ENCODE measurements around the gene MRPL51. TPM values are rescaled to one million over a fixed set of nuclear protein-coding genes. Genes with fewer than 3 reads are reported as not detected.
A peak's percentile ranks its signal among the peaks of the same experiment; 100 is the strongest.

The MRPL51 gene
- total RNA-seq, 1 donor from 2014 or later, result 114 TPM

GRCh38 chr12:6463858-6464257 is 29.2 kb downstream of the MRPL51 start:
- no peak for ATAC-seq
- H3K27ac ChIP-seq, result peak overlapping the region; percentile 60
- no peaks in the 10 kb centered on the region for H3K9me3 ChIP-seq
- H3K36me3 ChIP-seq, result peaks cover 63% of the 10 kb centered on the region
- no peaks in the 10 kb centered on the region for H3K27me3 ChIP-seq
- H3K4me1 ChIP-seq, result peaks cover 38% of the 10 kb centered on the region
- no peak overlapping the region for H3K4me3 ChIP-seq
- DNase-seq, result peak; percentile 26
- intact Hi-C loops (cut with DNase I), result loop anchor here (10.0 kb wide), 1 partner anchor 139 kb away; no protein-coding TSS in a partner anchor
- TF ChIP-seq CTCF (IDR thresholded peaks at IDR 0.05), result no peak

- Histone ChIP-seq H3K27me3 (no peaks in the 10 kb centered on the region), H3K4me3 (no peak overlapping the region), H3K4me1 (peaks cover 34% of the 10 kb centered on the region), H3K9me3 (no peaks in the 10 kb centered on the region), H3K36me3 (peaks cover 70% of the 10 kb centered on the region), H3K27ac (peak overlapping the region; percentile 60)
- no peak for ATAC-seq
- no peak for TF ChIP-seq CTCF (IDR thresholded peaks at IDR 0.05)
- DNase-seq, result peak; percentile 36
- intact Hi-C loops (cut with DNase I), result loop anchor here (10.0 kb wide), 1 partner anchor 138 kb away; no protein-coding TSS in a partner anchor
These were observed 29.8 kb downstream of the MRPL51 start for GRCh38 chr12:6463216-6463615.

- H3K27me3 ChIP-seq, result no peaks in the 10 kb centered on the region
- no peak overlapping the region for H3K4me3 ChIP-seq
- H3K36me3 ChIP-seq, result peaks cover 78% of the 10 kb centered on the region
- H3K9me3 ChIP-seq, result no peaks in the 10 kb centered on the region
- TF ChIP-seq CTCF (IDR thresholded peaks at IDR 0.05), result no peak
- ATAC-seq, result no peak
- intact Hi-C loops (cut with DNase I), result loop anchor here (10.0 kb wide), 1 partner anchor 138 kb away; no protein-coding TSS in a partner anchor
- DNase-seq, result no peak
- H3K27ac ChIP-seq, result peak overlapping the region; percentile 74
- H3K4me1 ChIP-seq, result peaks cover 28% of the 10 kb centered on the region
These were observed 30.6 kb downstream of the MRPL51 start for GRCh38 chr12:6462234-6462995.

GRCh38 chr12:6461401-6462233 is 31.4 kb downstream of the MRPL51 start:
- intact Hi-C loops (cut with DNase I), result loop anchor here (10.0 kb wide), 1 partner anchor 137 kb away; no protein-coding TSS in a partner anchor
- no peak overlapping the region for H3K4me3 ChIP-seq
- peak; percentile 83 for DNase-seq
- H3K36me3 ChIP-seq, result peaks cover 86% of the 10 kb centered on the region
- peaks cover 28% of the 10 kb centered on the region for H3K4me1 ChIP-seq
- TF ChIP-seq CTCF (IDR thresholded peaks at IDR 0.05), result no peak
- H3K27ac ChIP-seq, result peak overlapping the region; percentile 74
- H3K9me3 ChIP-seq, result no peaks in the 10 kb centered on the region
- H3K27me3 ChIP-seq, result no peaks in the 10 kb centered on the region
- ATAC-seq, result peak; percentile 88

- no peak for TF ChIP-seq CTCF (IDR thresholded peaks at IDR 0.05)
- H3K9me3 ChIP-seq, result no peaks in the 10 kb centered on the region
- peak overlapping the region; percentile 74 for H3K27ac ChIP-seq
- intact Hi-C loops (cut with DNase I), result loop anchor here (10.0 kb wide), 1 partner anchor 136 kb away; no protein-coding TSS in a partner anchor
- DNase-seq (no peak), ATAC-seq (no peak)
- H3K27me3 ChIP-seq, result no peaks in the 10 kb centered on the region
- H3K4me1 ChIP-seq, result peaks cover 28% of the 10 kb centered on the region
- H3K4me3 ChIP-seq, result no peak overlapping the region
- peaks cover 93% of the 10 kb centered on the region for H3K36me3 ChIP-seq
These were observed 32.2 kb downstream of the MRPL51 start for GRCh38 chr12:6460751-6461371.
